Neural progenitor cell (in vitro differentiated cells): ENCODE measurements around the gene CLEC1A. TPM values are rescaled to one million over a fixed set of nuclear protein-coding genes. Genes with fewer than 3 reads are reported as not detected.

Source experiments
- DNase-seq: peaks from one replicate; pipeline ENCODE4 v3.0.0-alpha.2; 2016; ENCODE audit warnings: low spot score
- H2AFZ ChIP-seq: fragments of 200-600 bp; sonication (generic); replicated peaks from 2 replicates; pipeline ENCODE4 v1.6.1; 2016; ENCODE audit warnings: antibody characterized with exemption
- H3F3A ChIP-seq: fragments of 200-600 bp; sonication (generic); 2 replicates; pipeline ENCODE4 v1.6.1; 2016; ENCODE audit warnings: antibody characterized with exemption, low read depth
- H3K27ac ChIP-seq: fragments of 200-600 bp; sonication (generic); 2 replicates; pipeline ENCODE4 v1.5.1; 2016; ENCODE audit warnings: mild to moderate bottlenecking
- H3K27me3 ChIP-seq: fragments of 200-600 bp; sonication (generic); 2 replicates; pipeline ENCODE4 v1.6.1; 2016; ENCODE audit warnings: mild to moderate bottlenecking, moderate library complexity
- H3K36me3 ChIP-seq: fragments of 200-600 bp; sonication (generic); 2 replicates; pipeline ENCODE4 v1.5.1; 2016
- H3K4me1 ChIP-seq: fragments of 200-600 bp; sonication (generic); 2 replicates; pipeline ENCODE4 v1.6.1; 2016; ENCODE audit warnings: mixed run types
- H3K4me2 ChIP-seq: fragments of 200-600 bp; sonication (generic); 2 replicates; pipeline ENCODE4 v1.6.1; 2016
- H3K4me3 ChIP-seq: fragments of 200-600 bp; sonication (generic); 2 replicates; pipeline ENCODE4 v1.5.1; 2016
- H3K79me2 ChIP-seq: fragments of 200-600 bp; sonication (generic); 2 replicates; pipeline ENCODE4 v1.6.1; 2016; ENCODE audit warnings: low read depth
- H3K9ac ChIP-seq: fragments of 200-600 bp; sonication (generic); 2 replicates; pipeline ENCODE4 v1.6.1; 2016
- H3K9me3 ChIP-seq: fragments of 200-600 bp; sonication (generic); 2 replicates; pipeline ENCODE4 v1.5.1; 2016; ENCODE audit warnings: low read depth
- H4K20me1 ChIP-seq: fragments of 200-600 bp; sonication (generic); 2 replicates; pipeline ENCODE4 v1.6.1; 2016; ENCODE audit warnings: low read depth
- H3K27ac Mint-ChIP-seq: 3 replicates; pipeline ENCODE4 v1.8.0; 2021; ENCODE audit warnings: mixed read lengths
- H3K27me3 Mint-ChIP-seq: 2 replicates; pipeline ENCODE4 v1.8.0; 2022; ENCODE audit warnings: low read depth, mild to moderate bottlenecking, inconsistent platforms, moderate library complexity, mixed read lengths; ENCODE audit not compliant: insufficient read depth
- H3K36me3 Mint-ChIP-seq: 3 replicates; pipeline ENCODE4 v1.8.0; 2021; ENCODE audit warnings: mixed read lengths
- H3K4me1 Mint-ChIP-seq: 3 replicates; pipeline ENCODE4 v1.8.0; 2021; ENCODE audit warnings: mixed read lengths
- H3K4me3 Mint-ChIP-seq: 3 replicates; pipeline ENCODE4 v1.8.0; 2021; ENCODE audit warnings: mild to moderate bottlenecking, moderate library complexity, mixed read lengths
- H3K9me3 Mint-ChIP-seq: 3 replicates; pipeline ENCODE4 v1.8.0; 2020; ENCODE audit warnings: mixed read lengths
- EZH2 ChIP-seq: fragments of 200-600 bp; sonication (generic); IDR thresholded peaks from 2 replicates; pipeline ENCODE4 v1.6.1; 2017; ENCODE audit warnings: antibody characterized with exemption, mild to moderate bottlenecking, moderate library complexity
- EZH2phosphoT487 ChIP-seq: fragments of 200-600 bp; sonication (generic); IDR thresholded peaks from 2 replicates; pipeline ENCODE4 v1.6.1; 2017; ENCODE audit warnings: antibody characterized with exemption
- total RNA-seq: library from RNA; depleted of rRNA; stranded (reverse); fragments of >200 nt; gene quantifications from 2 replicates; pipeline ENCODE4 v1.2.3, GENCODE V29; 2015; ENCODE audit warnings: low replicate concordance
- TF ChIP-seq, protein P1 (sequence below): fragments of 200-600 bp; sonication (generic); IDR thresholded peaks from 2 replicates; pipeline ENCODE4 v1.5.1; 2017; ENCODE audit warnings: antibody characterized with exemption, mild to moderate bottlenecking

The CLEC1A gene
- total RNA-seq, 1 donor from 2014 or later = not detected

GRCh38 chr12:10069099-10069498, 29.7 kb downstream of the CLEC1A start:
- no peak for DNase-seq
- Histone ChIP-seq H3K4me2 (no peak overlapping the region), H2AFZ (no peak overlapping the region), H3K27ac (no peak overlapping the region), H4K20me1 (no peaks in the 10 kb centered on the region), H3K27me3 (no peaks in the 10 kb centered on the region), H3K4me1 (peaks cover 6% of the 10 kb centered on the region), H3K9me3 (no peaks in the 10 kb centered on the region), H3K36me3 (no peaks in the 10 kb centered on the region), H3K9ac (no peak overlapping the region), H3K79me2 (no peaks in the 10 kb centered on the region), H3K4me3 (no peak overlapping the region), H3F3A (no peaks in the 10 kb centered on the region)
- H3K4me3 Mint-ChIP-seq = no peak overlapping the region
- no peak overlapping the region for H3K27ac Mint-ChIP-seq
- H3K27me3 Mint-ChIP-seq = no peaks in the 10 kb centered on the region
- no peaks in the 10 kb centered on the region for H3K9me3 Mint-ChIP-seq
- TF ChIP-seq, protein P1, sequence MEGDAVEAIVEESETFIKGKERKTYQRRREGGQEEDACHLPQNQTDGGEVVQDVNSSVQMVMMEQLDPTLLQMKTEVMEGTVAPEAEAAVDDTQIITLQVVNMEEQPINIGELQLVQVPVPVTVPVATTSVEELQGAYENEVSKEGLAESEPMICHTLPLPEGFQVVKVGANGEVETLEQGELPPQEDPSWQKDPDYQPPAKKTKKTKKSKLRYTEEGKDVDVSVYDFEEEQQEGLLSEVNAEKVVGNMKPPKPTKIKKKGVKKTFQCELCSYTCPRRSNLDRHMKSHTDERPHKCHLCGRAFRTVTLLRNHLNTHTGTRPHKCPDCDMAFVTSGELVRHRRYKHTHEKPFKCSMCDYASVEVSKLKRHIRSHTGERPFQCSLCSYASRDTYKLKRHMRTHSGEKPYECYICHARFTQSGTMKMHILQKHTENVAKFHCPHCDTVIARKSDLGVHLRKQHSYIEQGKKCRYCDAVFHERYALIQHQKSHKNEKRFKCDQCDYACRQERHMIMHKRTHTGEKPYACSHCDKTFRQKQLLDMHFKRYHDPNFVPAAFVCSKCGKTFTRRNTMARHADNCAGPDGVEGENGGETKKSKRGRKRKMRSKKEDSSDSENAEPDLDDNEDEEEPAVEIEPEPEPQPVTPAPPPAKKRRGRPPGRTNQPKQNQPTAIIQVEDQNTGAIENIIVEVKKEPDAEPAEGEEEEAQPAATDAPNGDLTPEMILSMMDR = no peak
- TF ChIP-seq EZH2 (no peak), EZH2phosphoT487 (no peak)
- peaks cover 7% of the 10 kb centered on the region for H3K4me1 Mint-ChIP-seq
- H3K36me3 Mint-ChIP-seq = no peaks in the 10 kb centered on the region

DNA sequence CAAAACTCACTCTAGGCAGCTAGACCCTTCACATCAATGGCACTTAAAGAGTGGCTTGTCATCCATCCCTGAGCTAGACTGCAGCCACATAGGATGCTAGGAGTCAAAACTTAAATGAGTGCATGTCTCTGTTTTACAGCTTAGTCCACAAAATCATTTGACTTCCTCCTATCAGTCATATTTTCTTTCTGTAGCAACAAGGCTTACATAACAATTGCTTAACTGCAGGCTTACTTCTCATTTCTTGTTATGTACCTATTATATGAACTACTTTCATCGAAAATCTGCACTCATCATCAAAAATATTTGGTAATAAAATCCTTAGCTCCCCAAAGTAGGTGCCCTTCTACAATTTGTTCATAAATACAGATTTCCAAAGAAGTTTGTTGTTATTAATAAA, 30.1 kb downstream of the CLEC1A start:
- DNase-seq = no peak
- H2AFZ ChIP-seq = no peak overlapping the region
- no peak overlapping the region for H3K27ac ChIP-seq
- Mint-ChIP-seq H3K4me1 (peaks cover 7% of the 10 kb centered on the region), H3K9me3 (no peaks in the 10 kb centered on the region), H3K27me3 (no peaks in the 10 kb centered on the region), H3K27ac (no peak overlapping the region), H3K4me3 (no peak overlapping the region), H3K36me3 (no peaks in the 10 kb centered on the region)
- no peak overlapping the region for H3K4me3 ChIP-seq
- no peak overlapping the region for H3K4me2 ChIP-seq
- no peaks in the 10 kb centered on the region for H3F3A ChIP-seq
- no peaks in the 10 kb centered on the region for H3K9me3 ChIP-seq
- H3K79me2 ChIP-seq = no peaks in the 10 kb centered on the region
- no peak overlapping the region for H3K9ac ChIP-seq
- no peaks in the 10 kb centered on the region for H3K36me3 ChIP-seq
- peaks cover 6% of the 10 kb centered on the region for H3K4me1 ChIP-seq
- TF ChIP-seq EZH2 (no peak), EZH2phosphoT487 (no peak)
- no peaks in the 10 kb centered on the region for H3K27me3 ChIP-seq
- no peaks in the 10 kb centered on the region for H4K20me1 ChIP-seq

- Mint-ChIP-seq H3K27ac (no peak overlapping the region), H3K4me3 (no peak overlapping the region), H3K9me3 (no peaks in the 10 kb centered on the region), H3K27me3 (no peaks in the 10 kb centered on the region), H3K36me3 (no peaks in the 10 kb centered on the region), H3K4me1 (peaks cover 7% of the 10 kb centered on the region)
- Histone ChIP-seq H3K4me2 (no peak overlapping the region), H3K4me1 (peaks cover 6% of the 10 kb centered on the region), H3K9me3 (no peaks in the 10 kb centered on the region), H4K20me1 (no peaks in the 10 kb centered on the region), H2AFZ (no peak overlapping the region), H3F3A (no peaks in the 10 kb centered on the region), H3K79me2 (no peaks in the 10 kb centered on the region), H3K4me3 (no peak overlapping the region), H3K9ac (no peak overlapping the region), H3K36me3 (no peaks in the 10 kb centered on the region), H3K27ac (no peak overlapping the region), H3K27me3 (no peaks in the 10 kb centered on the region)
- DNase-seq = no peak
- TF ChIP-seq EZH2phosphoT487 (no peak), EZH2 (no peak)
- TF ChIP-seq, protein P1 = no peak
Measured at GRCh38 chr12:10067942-10068341, 30.8 kb downstream of the CLEC1A start.

GRCh38 chr12:10067264-10067663, 31.5 kb downstream of the CLEC1A start:
- H3K4me2 ChIP-seq = no peak overlapping the region
- no peak overlapping the region for H3K9ac ChIP-seq
- no peaks in the 10 kb centered on the region for H3K36me3 ChIP-seq
- no peak overlapping the region for H3K27ac ChIP-seq
- H3K4me1 Mint-ChIP-seq = peaks cover 7% of the 10 kb centered on the region
- no peak overlapping the region for H3K4me3 Mint-ChIP-seq
- H4K20me1 ChIP-seq = no peaks in the 10 kb centered on the region
- H3K9me3 ChIP-seq = no peaks in the 10 kb centered on the region
- no peak for DNase-seq
- no peaks in the 10 kb centered on the region for H3K9me3 Mint-ChIP-seq
- no peak overlapping the region for H2AFZ ChIP-seq
- no peaks in the 10 kb centered on the region for H3F3A ChIP-seq
- H3K79me2 ChIP-seq = no peaks in the 10 kb centered on the region
- H3K4me1 ChIP-seq = peaks cover 6% of the 10 kb centered on the region
- H3K36me3 Mint-ChIP-seq = no peaks in the 10 kb centered on the region
- TF ChIP-seq, protein P1 = no peak
- no peak for TF ChIP-seq EZH2phosphoT487
- TF ChIP-seq EZH2 = no peak
- no peak overlapping the region for H3K27ac Mint-ChIP-seq
- H3K27me3 Mint-ChIP-seq = no peaks in the 10 kb centered on the region
- H3K4me3 ChIP-seq = no peak overlapping the region
- no peaks in the 10 kb centered on the region for H3K27me3 ChIP-seq
